BLaER1 treated with 17β-estradiol and CSF1 and Interleukin-3, amounts not matched to agents 10 nM and 100 nM (cell line): ENCODE results near the gene SLC6A18.
A peak's percentile ranks its signal among the peaks of the same experiment; 100 is the strongest.

ENCODE experiments used
- H3K27ac ChIP-seq, 11 experiments: shearing (Covaris generic); formaldehyde crosslinking; 2 replicates each; pipeline ENCODE4 v1.8.1; 2022
- H3K27me3 ChIP-seq, 11 experiments: shearing (Covaris generic); formaldehyde crosslinking; 2 replicates each; pipeline ENCODE4 v1.8.1; 2022
- H3K36me3 ChIP-seq, 11 experiments: shearing (Covaris generic); formaldehyde crosslinking; 2 replicates each; pipeline ENCODE4 v1.8.1; 2022
- H3K4me1 ChIP-seq, 10 experiments: shearing (Covaris generic); formaldehyde crosslinking; 2 replicates each; pipeline ENCODE4 v1.8.1; 2022
- H3K4me2 ChIP-seq, 11 experiments: shearing (Covaris generic); formaldehyde crosslinking; 2 replicates each; pipeline ENCODE4 v1.8.1; 2022
- H3K4me3 ChIP-seq, 10 experiments: shearing (Covaris generic); formaldehyde crosslinking; 2 replicates each; pipeline ENCODE4 v1.8.1; 2022
- H3K9ac ChIP-seq, 11 experiments: shearing (Covaris generic); formaldehyde crosslinking; 2 replicates each; pipeline ENCODE4 v1.8.1; 2022
- H3K9me3 ChIP-seq, 11 experiments: shearing (Covaris generic); formaldehyde crosslinking; replicated peaks in 1 of 11; 2 replicates each; pipeline ENCODE4 v1.8.1; 2022
- H4K20me1 ChIP-seq, 11 experiments: shearing (Covaris generic); formaldehyde crosslinking; 2 replicates each; pipeline ENCODE4 v1.8.1; 2022
- Cebpa-rat ChIP-seq, 11 experiments: shearing (Covaris generic); IDR thresholded peaks; 2 replicates each; pipeline ENCODE4 v1.8.1; 2022

SLC6A18 gene

GRCh38 chr5:1244976-1245375, 19.8 kb downstream of the SLC6A18 start:
- Histone ChIP-seq H3K4me2 (no peak overlapping the region), H3K9ac (no peak overlapping the region), H3K27me3 (peaks cover 33 to 53% (median 46%) of the 10 kb centered on the region in 11 experiments), H3K36me3 (no peaks in the 10 kb centered on the region), H3K4me3 (no peak overlapping the region), H4K20me1 (peaks cover 0 to 84% (median 56%) of the 10 kb centered on the region in 11 experiments; a peak in 17 of 22 replicates), H3K4me1 (peaks cover 0 to 18% (median 9%) of the 10 kb centered on the region in 10 experiments; a peak in 11 of 20 replicates), H3K27ac (no peak overlapping the region), H3K9me3 (no peaks in the 10 kb centered on the region)
- TF ChIP-seq Cebpa-rat (IDR thresholded peaks at IDR 0.05) = no peak

- Histone ChIP-seq H3K36me3 (no peaks in the 10 kb centered on the region), H3K27me3 (peaks cover 33 to 53% (median 46%) of the 10 kb centered on the region in 11 experiments), H3K4me1 (peaks cover 0 to 18% (median 10%) of the 10 kb centered on the region in 10 experiments; a peak in 11 of 20 replicates), H3K27ac (no peak overlapping the region), H3K4me2 (peak overlapping the region in 7 of 11 experiments; percentile 7 to 48 (median 20); a peak in 9 of 22 replicates), H3K9me3 (no peaks in the 10 kb centered on the region), H4K20me1 (peaks cover 0 to 85% (median 63%) of the 10 kb centered on the region in 11 experiments; a peak in 17 of 22 replicates), H3K9ac (no peak overlapping the region), H3K4me3 (peak overlapping the region in 1 of 10 experiments; percentile 5; a peak in 1 of 20 replicates)
- TF ChIP-seq Cebpa-rat (IDR thresholded peaks at IDR 0.05) = no peak
Observed at GRCh38 chr5:1245905-1246576, 20.9 kb downstream of the SLC6A18 start.

GRCh38 chr5:1246711-1247431, 21.7 kb downstream of the SLC6A18 start:
- Histone ChIP-seq H3K36me3 (no peaks in the 10 kb centered on the region), H3K27ac (no peak overlapping the region), H3K9me3 (no peaks in the 10 kb centered on the region), H3K4me1 (peaks cover 0 to 18% (median 10%) of the 10 kb centered on the region in 10 experiments; a peak in 11 of 20 replicates), H3K4me3 (peak overlapping the region in 1 of 10 experiments; percentile 5; a peak in 1 of 20 replicates), H3K4me2 (peak overlapping the region in 7 of 11 experiments; percentile 7 to 48 (median 20); a peak in 8 of 22 replicates), H3K9ac (no peak overlapping the region), H3K27me3 (peaks cover 33 to 53% (median 46%) of the 10 kb centered on the region in 11 experiments), H4K20me1 (peaks cover 0 to 85% (median 63%) of the 10 kb centered on the region in 11 experiments; a peak in 17 of 22 replicates)
- no peak for TF ChIP-seq Cebpa-rat (IDR thresholded peaks at IDR 0.05)

GRCh38 chr5:1247811-1248210, 22.6 kb downstream of the SLC6A18 start:
- TF ChIP-seq Cebpa-rat (IDR thresholded peaks at IDR 0.05) = no peak
- Histone ChIP-seq H4K20me1 (peaks cover 0 to 85% (median 63%) of the 10 kb centered on the region in 11 experiments; a peak in 17 of 22 replicates), H3K27me3 (peaks cover 33 to 53% (median 43%) of the 10 kb centered on the region in 11 experiments)

GRCh38 chr5:1249366-1250280, 24.4 kb downstream of the SLC6A18 start:
- Histone ChIP-seq H3K4me3 (no peak overlapping the region), H4K20me1 (peaks cover 0 to 90% (median 58%) of the 10 kb centered on the region in 11 experiments; a peak in 17 of 22 replicates), H3K36me3 (peaks cover 0 to 13% (median 0%) of the 10 kb centered on the region in 11 experiments; a peak in 4 of 22 replicates), H3K27me3 (peaks cover 33 to 44% (median 38%) of the 10 kb centered on the region in 11 experiments), H3K4me2 (no peak overlapping the region), H3K9me3 (no peaks in the 10 kb centered on the region), H3K9ac (no peak overlapping the region), H3K4me1 (peaks cover 0 to 24% (median 11%) of the 10 kb centered on the region in 10 experiments; a peak in 13 of 20 replicates), H3K27ac (no peak overlapping the region)
- TF ChIP-seq Cebpa-rat (IDR thresholded peaks at IDR 0.05) = no peak

More at GRCh38 chr5:1247811-1248210, 22.6 kb downstream of the SLC6A18 start:
- H3K4me3 ChIP-seq = no peak overlapping the region
- no peak overlapping the region for H3K4me2 ChIP-seq
- H3K9ac ChIP-seq = no peak overlapping the region
- H3K36me3 ChIP-seq = no peaks in the 10 kb centered on the region
- H3K9me3 ChIP-seq = no peaks in the 10 kb centered on the region
- no peak overlapping the region for H3K27ac ChIP-seq
- peaks cover 0 to 18% (median 10%) of the 10 kb centered on the region in 10 experiments; a peak in 11 of 20 replicates for H3K4me1 ChIP-seq

GRCh38 chr5:1251678-1252580, 26.7 kb downstream of the SLC6A18 start:
- Histone ChIP-seq H3K9ac (no peak overlapping the region), H3K27me3 (peaks cover 10 to 21% (median 15%) of the 10 kb centered on the region in 11 experiments), H3K9me3 (no peaks in the 10 kb centered on the region), H3K36me3 (peaks cover 0 to 19% (median 0%) of the 10 kb centered on the region in 11 experiments; a peak in 6 of 22 replicates), H3K4me3 (no peak overlapping the region), H4K20me1 (peaks cover 0 to 90% (median 50%) of the 10 kb centered on the region in 11 experiments; a peak in 17 of 22 replicates), H3K4me1 (peaks cover 0 to 33% (median 17%) of the 10 kb centered on the region in 10 experiments; a peak in 17 of 20 replicates), H3K4me2 (no peak overlapping the region), H3K27ac (no peak overlapping the region)
- TF ChIP-seq Cebpa-rat (IDR thresholded peaks at IDR 0.05) = no peak

- H3K4me2 ChIP-seq = no peak overlapping the region
- H3K27me3 ChIP-seq = peaks cover 3 to 13% (median 7%) of the 10 kb centered on the region in 11 experiments; a peak in 21 of 22 replicates
- no peak overlapping the region for H3K27ac ChIP-seq
- peaks cover 0 to 90% (median 42%) of the 10 kb centered on the region in 11 experiments; a peak in 17 of 22 replicates for H4K20me1 ChIP-seq
- TF ChIP-seq Cebpa-rat (IDR thresholded peaks at IDR 0.05) = no peak
- H3K4me3 ChIP-seq = no peak overlapping the region
- H3K9me3 ChIP-seq = no peaks in the 10 kb centered on the region
- H3K36me3 ChIP-seq = peaks cover 0 to 24% (median 0%) of the 10 kb centered on the region in 11 experiments; a peak in 7 of 22 replicates
- no peak overlapping the region for H3K9ac ChIP-seq
- H3K4me1 ChIP-seq = peaks cover 0 to 37% (median 17%) of the 10 kb centered on the region in 10 experiments; a peak in 17 of 20 replicates
Observed at GRCh38 chr5:1252681-1253080, 27.5 kb downstream of the SLC6A18 start.
